A549 (cell line): ENCODE data around the gene HIPK1. TPM values are rescaled to one million over a fixed set of nuclear protein-coding genes. Genes with fewer than 3 reads are reported as not detected.

ENCODE experiments used
- ATAC-seq, 2 experiments: fragments of 200-7000 bp in 1 of 2; fragments of >200 bp in 1 of 2; cut with Nextera tagmentation in 1 of 2; cut with Tn5 transposase in 1 of 2; 3 replicates each; pipeline versions ENCODE4 v1.8.0 to v1.9.1; 2018 to 2020; ENCODE audit warnings: mild to moderate bottlenecking in 1 of 2, moderate library complexity in 1 of 2
- CTCF ChIA-PET: fragments of 300-600 bp; sonication (Branson Sonifier 250); formaldehyde crosslinking; extraction: SDS; loops from one replicate; lab custom pipeline; 2021; ENCODE audit warnings: antibody characterized with exemption, inconsistent platforms; lab: Yijun Ruan, JAX
- POLR2A ChIA-PET: fragments of 350-600 bp; formaldehyde crosslinking; extraction: SDS; loops from one replicate; lab custom pipeline; 2021; ENCODE audit warnings: antibody characterized with exemption, inconsistent platforms; lab: Yijun Ruan, JAX
- DNase-seq, 2 experiments: peaks; one replicate each; pipeline versions ENCODE4 v3.0.0 to v3.0.0-alpha.2; 2011 to 2016; ENCODE audit warnings: low read depth in 1 of 2, low spot score in 1 of 2
- FAIRE-seq: peaks from 2 replicates; lab custom pipeline; 2011; peaks lifted over from hg19 to GRCh38; lab: Jason Lieb, UNC
- H3K27ac ChIP-seq, 2 experiments: fragments of >200 bp; sonication (Bioruptor Twin); formaldehyde crosslinking; 3 replicates each; pipeline ENCODE4 v1.5.1; 2016 to 2017
- H3K4me1 ChIP-seq: fragments of >200 bp; sonication (Bioruptor Twin); formaldehyde crosslinking; 3 replicates; pipeline ENCODE4 v1.6.1; 2016
- H3K4me2 ChIP-seq: fragments of >200 bp; sonication (Bioruptor Twin); formaldehyde crosslinking; 3 replicates; pipeline ENCODE4 v1.6.1; 2016
- H3K4me3 ChIP-seq: fragments of >200 bp; sonication (Bioruptor Twin); formaldehyde crosslinking; 3 replicates; pipeline ENCODE4 v1.5.1; 2016
- H3K9me3 ChIP-seq: fragments of >200 bp; sonication (Bioruptor Twin); formaldehyde crosslinking; 3 replicates; pipeline ENCODE4 v1.6.1; 2016
- CHD2 ChIP-seq: fragments of 150-350 bp; IDR thresholded peaks from 2 replicates; pipeline ENCODE4 v1.6.1; 2014; ENCODE audit warnings: low read length; ENCODE audit not compliant: partially characterized antibody
- CHD4 ChIP-seq: fragments of 200-600 bp; sonication (generic); IDR thresholded peaks from 2 replicates; pipeline ENCODE4 v1.6.1; 2016; ENCODE audit warnings: antibody characterized with exemption, mild to moderate bottlenecking, borderline replicate concordance
- EHF ChIP-seq: fragments of 250-450 bp; sonication (Bioruptor Pico); IDR thresholded peaks from 2 replicates; pipeline ENCODE4 v1.5.0; 2020; ENCODE audit warnings: mild to moderate bottlenecking
- EP300 ChIP-seq, 2 experiments: fragments of >200 bp; sonication (Bioruptor Twin); formaldehyde crosslinking; IDR thresholded peaks; 2 replicates in 1 of 2; 3 replicates in 1 of 2; pipeline ENCODE4 v1.6.1; 2016 to 2017
- ESRRA ChIP-seq: fragments of 150-350 bp; IDR thresholded peaks from 2 replicates; pipeline ENCODE4 v1.6.1; 2014; ENCODE audit warnings: mild to moderate bottlenecking, low read length, borderline replicate concordance
- FOXS1 ChIP-seq: fragments of 250-450 bp; sonication (Bioruptor Pico); IDR thresholded peaks from 2 replicates; pipeline ENCODE4 v1.5.0; 2020; ENCODE audit warnings: mild to moderate bottlenecking, moderate library complexity
- HDAC2 ChIP-seq: fragments of 200-600 bp; sonication (generic); IDR thresholded peaks from 2 replicates; pipeline ENCODE4 v1.6.1; 2016
- HOXA7 ChIP-seq: fragments of 250-450 bp; sonication (Bioruptor Pico); IDR thresholded peaks from 2 replicates; pipeline ENCODE4 v1.5.0; 2020; ENCODE audit warnings: mild to moderate bottlenecking, moderate library complexity
- HOXB5 ChIP-seq: fragments of 250-450 bp; sonication (Bioruptor Pico); IDR thresholded peaks from 2 replicates; pipeline ENCODE4 v1.5.0; 2020; ENCODE audit warnings: mild to moderate bottlenecking, moderate library complexity
- JUN ChIP-seq, 2 experiments: fragments of >200 bp; sonication (Bioruptor Twin); formaldehyde crosslinking; IDR thresholded peaks; 2 replicates in 1 of 2; 3 replicates in 1 of 2; pipeline ENCODE4 v1.6.1; 2016 to 2017
- JUNB ChIP-seq: fragments of >200 bp; sonication (Bioruptor Twin); formaldehyde crosslinking; IDR thresholded peaks from 2 replicates; pipeline ENCODE4 v1.6.1; 2016
- KDM5A ChIP-seq: fragments of 200-600 bp; sonication (generic); IDR thresholded peaks from 2 replicates; pipeline ENCODE4 v1.6.1; 2016; ENCODE audit warnings: antibody characterized with exemption, mild to moderate bottlenecking
- MAFK ChIP-seq: fragments of 450-650 bp; IDR thresholded peaks from 2 replicates; pipeline ENCODE4 v1.6.1; 2014; ENCODE audit not compliant: partially characterized antibody
- MAZ ChIP-seq: fragments of 150-350 bp; IDR thresholded peaks from 2 replicates; pipeline ENCODE4 v1.6.1; 2014; ENCODE audit warnings: antibody characterized with exemption, low read depth, low read length, borderline replicate concordance
- MYC ChIP-seq: IDR thresholded peaks from 2 replicates; pipeline ENCODE4 v1.6.1; 2012; ENCODE audit warnings: mild to moderate bottlenecking, inconsistent platforms, low read length, improper control_type of control experiment, borderline replicate concordance
- POLR2A ChIP-seq: IDR thresholded peaks from 2 replicates; pipeline ENCODE4 v1.6.1; 2012; ENCODE audit warnings: mild to moderate bottlenecking, low read length
- POLR2AphosphoS2 ChIP-seq: conservative IDR thresholded peaks from 2 replicates; pipeline ENCODE4 v1.6.1; 2012; ENCODE audit warnings: low read length, improper control_type of control experiment, inconsistent platforms
- RAD21 ChIP-seq, 2 experiments: fragments of >200 bp in 1 of 2; sonication (Bioruptor Twin) in 1 of 2; formaldehyde crosslinking in 1 of 2; IDR thresholded peaks in 1 of 2; conservative IDR thresholded peaks in 1 of 2; 2 replicates in 1 of 2; 3 replicates in 1 of 2; pipeline ENCODE4 v1.6.1; 2012 to 2018; ENCODE audit warnings: inconsistent platforms in 1 of 2
- REST ChIP-seq: fragments of 200-600 bp; sonication (generic); IDR thresholded peaks from 2 replicates; pipeline ENCODE4 v1.6.1; 2016; ENCODE audit warnings: antibody characterized with exemption, mild to moderate bottlenecking, moderate library complexity
- SMC3 ChIP-seq: fragments of >200 bp; sonication (Bioruptor Twin); formaldehyde crosslinking; IDR thresholded peaks from 3 replicates; pipeline ENCODE4 v1.6.1; 2018; ENCODE audit warnings: inconsistent platforms
- SREBF2 ChIP-seq: fragments of 450-650 bp; IDR thresholded peaks from 2 replicates; pipeline ENCODE4 v1.6.1; 2014; ENCODE audit warnings: mild to moderate bottlenecking, moderate library complexity
- ZC3H11A ChIP-seq: fragments of 450-650 bp; IDR thresholded peaks from 2 replicates; pipeline ENCODE4 v1.6.1; 2014; ENCODE audit warnings: antibody characterized with exemption, mild to moderate bottlenecking
- WGBS: methylation state at CpG from one replicate; pipeline ENCODE4 v1.1.6; 2017; ENCODE audit errors: missing lambda C conversion rate; 5-methylcytosine and 5-hydroxymethylcytosine counted together
- polyA plus RNA-seq, 4 experiments: library from polyadenylated mRNA; depleted of rRNA in 3 of 4; stranded (reverse); fragments of >200 nt; fragmentation: RNase III in 1 of 4; extraction: RNeasy Plus Mini Kit Qiagen cat#74134 plus additional on column Dnase treatment in 1 of 4; gene quantifications; 2 replicates in 3 of 4; 3 replicates in 1 of 4; pipeline ENCODE4 v1.2.3, GENCODE V29; 2011 to 2017
- TF ChIP-seq, protein P1 (sequence below): IDR thresholded peaks from 2 replicates; pipeline ENCODE4 v1.6.1; 2012
- TF ChIP-seq, protein P2 (sequence below): IDR thresholded peaks from 2 replicates; pipeline ENCODE4 v1.6.1; 2012
- TF ChIP-seq, protein P3 (sequence below): IDR thresholded peaks from 2 replicates; pipeline ENCODE4 v1.6.1; 2012; ENCODE audit warnings: low read depth, borderline replicate concordance

The HIPK1 gene
- polyA plus RNA-seq, 2 of the 4 experiments (the other 2 are of a cell fraction): 11.3 to 27.4 TPM

DNA sequence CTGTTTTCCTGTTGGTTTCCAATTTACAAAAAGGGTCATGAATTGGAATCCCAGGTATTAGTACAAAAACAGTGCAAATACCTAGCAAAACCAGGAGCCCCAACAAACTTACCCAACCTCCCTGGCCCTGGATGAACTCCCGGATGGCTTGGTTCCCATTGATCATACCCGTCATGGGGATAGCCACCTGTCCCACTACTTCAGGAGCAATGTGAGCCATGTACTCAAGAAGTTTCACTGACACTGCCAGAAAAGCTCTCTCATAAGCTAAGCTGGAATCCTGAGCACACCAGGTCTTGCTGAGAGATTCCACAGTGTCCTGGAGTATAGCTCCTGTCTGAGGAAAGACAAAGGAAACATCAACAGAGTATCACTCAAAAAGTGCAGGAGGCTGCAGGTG is 47.5 kb upstream of the HIPK1 start:
- 87% methylated on average over 2 of the region's 2 CpGs for WGBS
- FAIRE-seq: no peak

DNA sequence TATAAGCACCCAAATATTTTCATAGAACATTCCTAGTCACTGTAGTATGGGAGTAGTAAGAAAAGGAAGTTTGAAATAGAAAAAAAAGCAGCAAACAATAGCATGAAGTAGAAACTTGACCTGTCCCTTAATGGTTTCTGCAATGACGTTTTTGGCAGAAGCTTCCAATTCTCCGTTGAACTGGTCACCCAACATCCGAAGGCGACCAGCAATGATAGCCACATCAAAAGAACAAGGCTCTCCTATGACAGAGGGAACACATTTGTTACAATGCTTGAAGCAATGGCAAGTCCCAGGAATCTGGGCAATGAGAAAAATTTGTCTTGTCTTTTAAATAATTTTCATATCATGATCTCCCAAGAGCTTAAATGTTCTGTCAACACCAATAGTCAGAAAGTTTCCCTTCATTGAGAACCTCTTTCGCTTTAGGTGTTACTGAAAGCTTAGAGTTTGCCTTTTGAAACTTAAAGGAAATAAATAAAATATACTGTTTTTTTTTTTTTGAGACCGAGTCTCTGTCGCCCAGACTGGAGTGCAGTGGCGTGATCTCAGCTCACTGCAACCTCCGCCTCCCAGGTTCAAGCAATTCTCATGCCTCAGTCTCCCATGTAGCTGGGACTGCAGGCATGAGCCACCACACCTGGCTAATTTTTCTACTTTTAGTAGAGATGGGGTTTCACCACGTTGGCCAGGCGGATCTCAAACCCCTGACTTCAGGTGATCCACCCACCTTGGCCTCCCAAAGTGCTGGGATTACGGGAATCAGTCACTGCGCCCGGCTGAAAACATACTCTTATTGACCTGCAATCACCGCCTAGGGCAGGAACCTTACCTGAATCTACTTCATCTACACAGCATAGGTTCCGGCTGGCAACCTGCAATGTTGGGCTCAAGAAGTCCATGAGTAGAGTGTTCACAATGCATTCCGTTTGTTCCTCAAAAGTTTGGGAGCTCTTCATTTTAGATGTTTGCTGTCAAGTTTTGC is 42.4 kb upstream of the HIPK1 start:
- ChIA-PET POLR2A (no interaction called here), CTCF (interaction anchor here (1.2 to 1.4 kb wide), 2 partner anchors 8 to 17 kb away, joined by 3 read pairs; partner anchors contain the start of gene AP4B1)
- no peak for FAIRE-seq
- Histone ChIP-seq H3K4me2 (peak overlapping the region; percentile 71), H3K9me3 (no peaks in the 10 kb centered on the region), H3K4me1 (peaks cover 19% of the 10 kb centered on the region), H3K27ac (peak overlapping the region in 1 of 2 experiments; percentile 56; a peak in 2 of 6 replicates), H3K4me3 (no peak overlapping the region)
- DNase-seq: no peak
- no peak for ATAC-seq
- whole genome bisulfite sequencing: 84% methylated on average over 17 of the region's 17 CpGs
- no peak for TF ChIP-seq CHD4
- no peak for TF ChIP-seq ZC3H11A
- no peak for TF ChIP-seq MAZ
- TF ChIP-seq, protein P1, sequence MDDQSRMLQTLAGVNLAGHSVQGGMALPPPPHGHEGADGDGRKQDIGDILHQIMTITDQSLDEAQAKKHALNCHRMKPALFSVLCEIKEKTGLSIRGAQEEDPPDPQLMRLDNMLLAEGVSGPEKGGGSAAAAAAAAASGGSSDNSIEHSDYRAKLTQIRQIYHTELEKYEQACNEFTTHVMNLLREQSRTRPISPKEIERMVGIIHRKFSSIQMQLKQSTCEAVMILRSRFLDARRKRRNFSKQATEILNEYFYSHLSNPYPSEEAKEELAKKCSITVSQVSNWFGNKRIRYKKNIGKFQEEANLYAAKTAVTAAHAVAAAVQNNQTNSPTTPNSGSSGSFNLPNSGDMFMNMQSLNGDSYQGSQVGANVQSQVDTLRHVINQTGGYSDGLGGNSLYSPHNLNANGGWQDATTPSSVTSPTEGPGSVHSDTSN: no peak
- TF ChIP-seq REST: no peak
- TF ChIP-seq ESRRA: no peak
- no peak for TF ChIP-seq HDAC2
- no peak for TF ChIP-seq RAD21 (conservative IDR thresholded peaks at IDR 0.05 in 1 of 2, IDR thresholded peaks at IDR 0.05 in 1 of 2)
- TF ChIP-seq, protein P2, sequence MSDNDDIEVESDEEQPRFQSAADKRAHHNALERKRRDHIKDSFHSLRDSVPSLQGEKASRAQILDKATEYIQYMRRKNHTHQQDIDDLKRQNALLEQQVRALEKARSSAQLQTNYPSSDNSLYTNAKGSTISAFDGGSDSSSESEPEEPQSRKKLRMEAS: no peak
- TF ChIP-seq EHF (CRISPR knock-in tag): no peak
- no peak for TF ChIP-seq JUNB
- TF ChIP-seq SREBF2: no peak
- TF ChIP-seq FOXS1 (CRISPR knock-in tag): no peak
- TF ChIP-seq, all 56 proteins: peak for 0

More for the DNA sequence above, 47.5 kb upstream of the HIPK1 start:
- H3K4me1 ChIP-seq: peaks cover 3% of the 10 kb centered on the region; the same call in 1 of the 3 replicates
- no peaks in the 10 kb centered on the region for H3K9me3 ChIP-seq
- CTCF ChIA-PET: interaction anchor here (1.8 kb wide), 1 partner anchor 47 kb away, joined by 5 read pairs; no protein-coding TSS in a partner anchor
- no peak overlapping the region for H3K27ac ChIP-seq
- DNase-seq (no peak), ATAC-seq (no peak)
- no peak overlapping the region for H3K4me3 ChIP-seq
- TF ChIP-seq CHD2: no peak
- TF ChIP-seq EP300 (IDR thresholded peaks at IDR 0.05): no peak
- no peak for TF ChIP-seq SMC3
- TF ChIP-seq POLR2A: no peak
- TF ChIP-seq POLR2AphosphoS2: no peak
- no peak for TF ChIP-seq HOXA7 (CRISPR knock-in tag)
- TF ChIP-seq, protein P3, sequence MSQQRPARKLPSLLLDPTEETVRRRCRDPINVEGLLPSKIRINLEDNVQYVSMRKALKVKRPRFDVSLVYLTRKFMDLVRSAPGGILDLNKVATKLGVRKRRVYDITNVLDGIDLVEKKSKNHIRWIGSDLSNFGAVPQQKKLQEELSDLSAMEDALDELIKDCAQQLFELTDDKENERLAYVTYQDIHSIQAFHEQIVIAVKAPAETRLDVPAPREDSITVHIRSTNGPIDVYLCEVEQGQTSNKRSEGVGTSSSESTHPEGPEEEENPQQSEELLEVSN: no peak
- no peak for TF ChIP-seq ZC3H11A
- no peak for TF ChIP-seq MYC
- TF ChIP-seq MAFK: no peak
- TF ChIP-seq JUN (IDR thresholded peaks at IDR 0.05): no peak
- no peak for TF ChIP-seq KDM5A
- no peak for TF ChIP-seq HOXB5 (CRISPR knock-in tag)
- H3K4me2 ChIP-seq: no peak overlapping the region
- POLR2A ChIA-PET: no interaction called here
